ENCODE data around the gene BAIAP2L1. TPM values are rescaled to one million over a fixed set of nuclear protein-coding genes. Genes with fewer than 3 reads are reported as not detected.

BAIAP2L1 gene
- total and polyA plus RNA-seq, 2 experiments from 2014 or later = 24.1 to 38.3 TPM

- TF ChIP-seq, protein P1, sequence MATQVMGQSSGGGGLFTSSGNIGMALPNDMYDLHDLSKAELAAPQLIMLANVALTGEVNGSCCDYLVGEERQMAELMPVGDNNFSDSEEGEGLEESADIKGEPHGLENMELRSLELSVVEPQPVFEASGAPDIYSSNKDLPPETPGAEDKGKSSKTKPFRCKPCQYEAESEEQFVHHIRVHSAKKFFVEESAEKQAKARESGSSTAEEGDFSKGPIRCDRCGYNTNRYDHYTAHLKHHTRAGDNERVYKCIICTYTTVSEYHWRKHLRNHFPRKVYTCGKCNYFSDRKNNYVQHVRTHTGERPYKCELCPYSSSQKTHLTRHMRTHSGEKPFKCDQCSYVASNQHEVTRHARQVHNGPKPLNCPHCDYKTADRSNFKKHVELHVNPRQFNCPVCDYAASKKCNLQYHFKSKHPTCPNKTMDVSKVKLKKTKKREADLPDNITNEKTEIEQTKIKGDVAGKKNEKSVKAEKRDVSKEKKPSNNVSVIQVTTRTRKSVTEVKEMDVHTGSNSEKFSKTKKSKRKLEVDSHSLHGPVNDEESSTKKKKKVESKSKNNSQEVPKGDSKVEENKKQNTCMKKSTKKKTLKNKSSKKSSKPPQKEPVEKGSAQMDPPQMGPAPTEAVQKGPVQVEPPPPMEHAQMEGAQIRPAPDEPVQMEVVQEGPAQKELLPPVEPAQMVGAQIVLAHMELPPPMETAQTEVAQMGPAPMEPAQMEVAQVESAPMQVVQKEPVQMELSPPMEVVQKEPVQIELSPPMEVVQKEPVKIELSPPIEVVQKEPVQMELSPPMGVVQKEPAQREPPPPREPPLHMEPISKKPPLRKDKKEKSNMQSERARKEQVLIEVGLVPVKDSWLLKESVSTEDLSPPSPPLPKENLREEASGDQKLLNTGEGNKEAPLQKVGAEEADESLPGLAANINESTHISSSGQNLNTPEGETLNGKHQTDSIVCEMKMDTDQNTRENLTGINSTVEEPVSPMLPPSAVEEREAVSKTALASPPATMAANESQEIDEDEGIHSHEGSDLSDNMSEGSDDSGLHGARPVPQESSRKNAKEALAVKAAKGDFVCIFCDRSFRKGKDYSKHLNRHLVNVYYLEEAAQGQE (IDR thresholded peaks at IDR 0.05; ENCODE audit: unreplicated experiment) = no peak
- no peak for TF ChIP-seq POLR2AphosphoS5 (IDR thresholded peaks at IDR 0.05; ENCODE audit: low read depth)
- no peak for TF ChIP-seq EZH2 (IDR thresholded peaks at IDR 0.05; ENCODE audit: low read depth, unreplicated experiment)
- TF ChIP-seq ZNF114 (CRISPR knock-in tag; IDR thresholded peaks at IDR 0.05) = no peak
- no peak for TF ChIP-seq EZH2phosphoT487 (IDR thresholded peaks at IDR 0.05; ENCODE audit: unreplicated experiment)
- TF ChIP-seq STAT1 (IDR thresholded peaks at IDR 0.05; ENCODE audit: unreplicated experiment) = no peak
- no peak for TF ChIP-seq JUNB (IDR thresholded peaks at IDR 0.05; ENCODE audit: unreplicated experiment)
- TF ChIP-seq, protein P2, sequence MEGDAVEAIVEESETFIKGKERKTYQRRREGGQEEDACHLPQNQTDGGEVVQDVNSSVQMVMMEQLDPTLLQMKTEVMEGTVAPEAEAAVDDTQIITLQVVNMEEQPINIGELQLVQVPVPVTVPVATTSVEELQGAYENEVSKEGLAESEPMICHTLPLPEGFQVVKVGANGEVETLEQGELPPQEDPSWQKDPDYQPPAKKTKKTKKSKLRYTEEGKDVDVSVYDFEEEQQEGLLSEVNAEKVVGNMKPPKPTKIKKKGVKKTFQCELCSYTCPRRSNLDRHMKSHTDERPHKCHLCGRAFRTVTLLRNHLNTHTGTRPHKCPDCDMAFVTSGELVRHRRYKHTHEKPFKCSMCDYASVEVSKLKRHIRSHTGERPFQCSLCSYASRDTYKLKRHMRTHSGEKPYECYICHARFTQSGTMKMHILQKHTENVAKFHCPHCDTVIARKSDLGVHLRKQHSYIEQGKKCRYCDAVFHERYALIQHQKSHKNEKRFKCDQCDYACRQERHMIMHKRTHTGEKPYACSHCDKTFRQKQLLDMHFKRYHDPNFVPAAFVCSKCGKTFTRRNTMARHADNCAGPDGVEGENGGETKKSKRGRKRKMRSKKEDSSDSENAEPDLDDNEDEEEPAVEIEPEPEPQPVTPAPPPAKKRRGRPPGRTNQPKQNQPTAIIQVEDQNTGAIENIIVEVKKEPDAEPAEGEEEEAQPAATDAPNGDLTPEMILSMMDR (conservative IDR thresholded peaks at IDR 0.05; ENCODE audit: low read depth in 2 of 2) = no peak
- no peak for TF ChIP-seq CREB1 (CRISPR knock-in tag; IDR thresholded peaks at IDR 0.05; ENCODE audit: low read depth)
Measured at GRCh38 chr7:98276241-98276761, 124.6 kb downstream of the BAIAP2L1 start (continued).

DNA sequence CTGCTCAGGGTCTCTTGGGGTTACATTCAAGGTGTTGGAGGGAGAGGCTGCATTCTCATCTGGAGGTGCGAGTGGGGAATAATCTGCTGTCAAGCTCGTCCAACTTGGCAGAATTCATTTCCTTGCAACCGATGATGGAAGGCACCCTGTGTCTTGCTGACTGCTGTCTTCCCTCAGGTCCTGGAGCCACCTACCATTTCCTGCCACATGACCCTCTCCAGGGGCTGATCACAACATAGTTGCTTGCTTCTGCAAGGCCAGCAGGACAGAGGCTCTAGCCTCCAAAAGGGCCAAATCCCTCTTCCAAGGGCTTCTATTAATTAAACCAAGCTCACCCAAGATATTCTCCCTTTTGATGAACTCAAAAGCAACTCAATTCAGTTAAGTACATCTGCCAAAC lies 133.6 kb downstream of the BAIAP2L1 start:
- ATAC-seq (no peak), DNase-seq (ENCODE audit: low spot score) (no peak)
- TF ChIP-seq CREB1 (CRISPR knock-in tag; IDR thresholded peaks at IDR 0.05; ENCODE audit: low read depth) = no peak
- TF ChIP-seq ZNF114 (CRISPR knock-in tag; IDR thresholded peaks at IDR 0.05) = no peak
- TF ChIP-seq ETS1 (IDR thresholded peaks at IDR 0.05) = no peak
- TF ChIP-seq EZH2 (IDR thresholded peaks at IDR 0.05; ENCODE audit: low read depth, unreplicated experiment) = no peak
- TF ChIP-seq, protein P2 (conservative IDR thresholded peaks at IDR 0.05; ENCODE audit: low read depth in 2 of 2) = no peak
- no peak for TF ChIP-seq JUNB (IDR thresholded peaks at IDR 0.05; ENCODE audit: unreplicated experiment)
- TF ChIP-seq POLR2AphosphoS5 (IDR thresholded peaks at IDR 0.05; ENCODE audit: low read depth) = no peak
- TF ChIP-seq NANOG (IDR thresholded peaks at IDR 0.05; ENCODE audit: borderline replicate concordance) = no peak
- TF ChIP-seq, protein P1 (IDR thresholded peaks at IDR 0.05; ENCODE audit: unreplicated experiment) = no peak
- TF ChIP-seq EZH2phosphoT487 (IDR thresholded peaks at IDR 0.05; ENCODE audit: unreplicated experiment) = no peak
- no peak for TF ChIP-seq ZNF331 (CRISPR knock-in tag; IDR thresholded peaks at IDR 0.05; ENCODE audit: low read depth)
- H3F3A ChIP-seq (replicated peaks; ENCODE audit: low read depth) = no peaks in the 10 kb centered on the region
- no peaks in the 10 kb centered on the region for H3K79me2 ChIP-seq (replicated peaks; ENCODE audit: insufficient read depth)
- H3K4me3 ChIP-seq = no peak overlapping the region
- H3K4me1 ChIP-seq (ENCODE audit: insufficient read depth) = peaks cover 5% of the 10 kb centered on the region; the same call in 1 of the 2 replicates
- no peak overlapping the region for H3K27ac ChIP-seq (ENCODE audit: low read depth)
- no peaks in the 10 kb centered on the region for H4K20me1 ChIP-seq (replicated peaks; ENCODE audit: insufficient read depth)
- no peak overlapping the region for H2AFZ ChIP-seq
- H3K27me3 ChIP-seq (ENCODE audit: insufficient read depth) = no peaks in the 10 kb centered on the region
- Mint-ChIP-seq H3K4me3 (no peak overlapping the region), H3K27me3 (ENCODE audit: insufficient read depth, low read depth, poor library complexity) (peaks cover 6% of the 10 kb centered on the region), H3K36me3 (ENCODE audit: low read depth) (0 out of 3 replicates have a peak, but pooled peaks cover 3% of the 10 kb centered on the region), H3K9me3 (peaks cover 2% of the 10 kb centered on the region; the same call in 1 of the 3 replicates), H3K4me1 (peaks cover 2% of the 10 kb centered on the region; the same call in 2 of the 3 replicates), H3K27ac (no peak overlapping the region)
- no peaks in the 10 kb centered on the region for H3K9me2 ChIP-seq (ENCODE audit: insufficient read depth)
- H3K4me2 ChIP-seq = no peak overlapping the region
- no peaks in the 10 kb centered on the region for H3K36me3 ChIP-seq (ENCODE audit: insufficient read depth)

All from GM23338 (cell line).